ENCODE measurements around the gene SELENOI.

SELENOI gene

GRCh38 chr2:26410764-26411243 lies 64.9 kb downstream of the SELENOI start:
- DNase-seq (ENCODE audit: low read depth in 2 of 2): no peak

DNA sequence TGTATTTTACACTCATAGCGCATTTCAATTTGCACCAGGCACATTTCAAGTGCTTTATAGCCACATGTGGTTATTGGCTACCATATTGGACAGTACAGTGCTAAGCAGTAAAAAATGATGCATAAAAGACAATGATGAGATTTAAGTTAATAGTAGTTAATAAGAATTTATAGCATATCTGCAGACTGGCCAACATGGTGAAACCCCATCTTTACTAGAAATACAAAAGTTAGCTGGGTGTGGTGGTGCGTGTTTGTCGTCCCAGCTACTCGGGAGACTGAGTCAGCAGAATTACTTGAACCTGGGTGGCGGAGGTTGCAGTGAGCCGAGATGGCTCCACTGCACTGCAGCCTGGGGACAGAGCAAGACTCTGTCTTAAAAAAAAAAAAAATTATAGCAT lies 65.5 kb downstream of the SELENOI start:
- DNase-seq (ENCODE audit: low read depth in 2 of 2): no peak

GRCh38 chr2:26412091-26412673 lies 66.2 kb downstream of the SELENOI start:
- no peak for DNase-seq (ENCODE audit: low read depth in 2 of 2)

DNA sequence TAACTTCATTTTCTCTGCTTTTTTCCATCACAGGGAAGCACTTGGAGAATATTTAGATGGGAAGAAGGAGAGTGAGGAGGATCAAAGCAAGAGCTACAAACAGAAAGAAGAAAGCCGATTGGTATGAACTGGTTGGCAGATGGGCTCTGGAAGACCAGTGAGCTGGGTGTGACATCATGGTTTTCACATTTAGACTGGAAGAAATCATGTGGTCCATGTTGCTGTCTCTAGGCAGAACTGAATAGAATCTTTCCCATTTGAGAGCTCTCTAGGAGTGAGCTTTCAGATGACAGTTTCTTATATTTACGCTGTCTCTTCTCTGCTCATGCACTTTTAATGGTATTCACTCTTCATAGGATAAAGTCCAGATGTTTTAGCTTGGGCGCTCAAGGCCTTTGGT lies 68.4 kb downstream of the SELENOI start:
- DNase-seq (ENCODE audit: low read depth in 2 of 2): no peak

- no peak for DNase-seq (ENCODE audit: low read depth in 2 of 2)
These were observed 76.0 kb downstream of the SELENOI start for GRCh38 chr2:26421961-26422360.

- DNase-seq (ENCODE audit: low read depth in 2 of 2): no peak
These were observed 77.1 kb downstream of the SELENOI start for GRCh38 chr2:26422947-26423629.

- DNase-seq (ENCODE audit: low read depth in 2 of 2): no peak
These were observed 77.8 kb downstream of the SELENOI start for GRCh38 chr2:26423750-26424149.

- no peak for DNase-seq (ENCODE audit: low read depth in 2 of 2)
These were observed 78.3 kb downstream of the SELENOI start for GRCh38 chr2:26424221-26424620.

GRCh38 chr2:26428846-26429245 lies 82.9 kb downstream of the SELENOI start:
- DNase-seq (ENCODE audit: low read depth in 2 of 2): no peak

DNA sequence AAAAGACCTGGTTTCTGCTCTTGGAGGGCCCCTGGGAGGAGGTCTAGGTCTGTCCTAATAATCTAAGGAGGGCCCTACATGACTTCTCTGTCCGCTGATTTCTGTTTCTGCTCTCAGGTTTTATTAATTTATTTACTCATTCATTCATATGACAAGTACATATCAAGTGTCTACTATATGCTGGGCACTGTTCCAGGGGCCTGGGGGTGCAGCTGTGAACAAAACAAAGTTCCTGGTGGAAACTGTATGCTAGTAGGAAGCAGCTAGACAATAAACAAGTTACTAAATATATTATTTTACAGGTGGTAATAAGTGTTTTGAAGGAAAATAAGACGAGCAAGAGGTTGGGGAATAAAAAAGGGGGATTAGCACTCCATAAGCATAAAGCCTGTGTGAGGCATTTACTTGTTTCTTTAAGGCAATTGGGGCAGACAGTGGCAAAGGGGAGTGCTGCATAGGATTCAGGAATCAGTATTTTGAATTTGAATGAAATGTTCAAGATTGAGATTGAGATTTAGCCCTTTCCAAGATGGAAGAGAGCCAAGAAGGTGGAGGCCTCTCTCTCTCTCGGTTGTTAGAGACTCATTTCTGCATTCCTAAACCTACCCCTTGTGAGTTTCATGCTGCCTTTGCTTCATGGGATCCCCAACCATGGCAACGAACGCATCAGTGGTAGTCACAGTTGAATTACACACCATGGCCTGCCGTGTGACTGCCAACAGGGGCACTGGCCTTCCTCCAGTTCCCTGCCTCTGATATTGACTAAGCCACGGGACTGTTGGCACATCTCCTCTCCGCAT lies 84.0 kb downstream of the SELENOI start:
- DNase-seq (ENCODE audit: low read depth in 2 of 2): no peak

DNA sequence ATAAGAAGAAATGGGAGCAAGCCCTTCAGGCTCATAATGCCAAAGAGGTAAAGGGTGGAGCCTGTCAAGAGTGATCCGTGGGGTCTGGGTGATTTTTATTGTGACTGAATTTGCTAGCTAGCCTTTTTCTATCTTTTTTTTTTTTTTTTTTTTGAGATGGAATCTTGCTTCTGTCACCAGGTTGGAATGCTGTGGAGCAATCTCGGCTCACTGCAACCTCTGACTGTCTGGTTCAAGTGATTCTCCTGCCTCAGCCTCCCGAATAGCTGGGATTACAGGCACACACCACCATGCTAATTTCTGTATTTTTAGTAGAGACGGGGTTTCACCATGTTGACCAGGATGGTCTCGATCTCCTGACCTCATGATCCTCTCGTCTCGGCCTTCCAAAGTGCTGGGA lies 84.9 kb downstream of the SELENOI start:
- no peak for DNase-seq (ENCODE audit: low read depth in 2 of 2)

DNA sequence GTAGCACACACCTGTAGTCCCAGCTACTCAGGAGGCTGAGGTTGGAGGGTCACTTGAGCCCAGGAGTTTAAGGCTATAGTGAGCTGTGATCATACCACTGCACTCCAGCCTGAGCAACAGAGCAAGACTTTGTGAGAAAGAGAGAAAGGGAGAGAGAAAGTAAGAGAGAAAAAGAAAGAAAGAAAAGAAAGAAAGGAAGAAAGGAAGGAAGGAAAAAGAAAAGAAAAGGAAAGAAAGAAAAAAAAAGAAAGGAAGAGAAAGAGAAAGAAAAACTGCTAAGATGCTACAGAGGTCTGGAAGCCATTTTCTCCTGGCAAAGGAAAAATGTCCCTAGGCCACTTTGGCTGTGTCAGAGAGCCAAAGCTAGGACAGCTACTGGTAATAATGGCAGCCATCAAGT lies 86.4 kb downstream of the SELENOI start:
- no peak for DNase-seq (ENCODE audit: low read depth in 2 of 2)

DNA sequence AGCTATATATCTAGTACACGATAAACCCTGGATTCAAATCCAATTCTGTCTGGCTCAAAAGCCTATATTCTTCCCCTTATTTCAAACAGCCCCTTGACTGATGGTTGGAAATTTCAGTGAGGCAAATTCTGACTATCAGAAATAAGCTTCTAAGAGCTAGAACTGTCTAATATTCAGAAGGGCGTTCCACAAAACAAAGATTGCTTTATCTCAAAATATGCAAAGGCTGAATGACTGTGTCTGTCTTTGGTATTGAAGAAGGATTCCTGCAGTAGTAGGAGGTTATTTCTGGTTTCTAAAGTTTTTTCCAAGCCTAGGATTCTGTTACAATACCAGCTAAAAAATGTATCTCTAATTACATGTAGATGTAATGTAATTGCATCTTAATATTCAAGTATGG lies 86.9 kb downstream of the SELENOI start:
- no peak for DNase-seq (ENCODE audit: low read depth in 2 of 2)

GRCh38 chr2:26435106-26435505 lies 89.2 kb downstream of the SELENOI start:
- DNase-seq (ENCODE audit: low read depth in 2 of 2): no peak

DNA sequence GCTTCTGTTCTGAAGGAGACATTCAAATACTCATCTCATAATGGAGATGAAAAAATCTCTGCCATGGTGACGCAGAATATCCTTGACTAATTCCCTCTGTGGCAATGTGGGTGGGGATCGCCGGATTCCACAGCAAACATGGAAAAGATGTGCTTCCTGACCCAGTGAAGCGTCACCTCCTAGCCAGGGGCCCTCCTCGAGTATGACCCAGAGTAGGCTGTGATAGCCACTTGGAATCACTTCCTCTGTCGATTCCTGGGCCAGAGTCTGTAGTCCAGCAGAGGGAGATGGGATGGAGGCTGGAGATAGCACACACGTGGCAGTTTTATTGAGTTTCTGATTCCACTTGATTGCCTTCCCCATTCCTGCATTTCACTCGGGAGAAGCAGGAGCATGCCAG lies 92.6 kb downstream of the SELENOI start:
- no peak for DNase-seq (ENCODE audit: low read depth in 2 of 2)

DNA sequence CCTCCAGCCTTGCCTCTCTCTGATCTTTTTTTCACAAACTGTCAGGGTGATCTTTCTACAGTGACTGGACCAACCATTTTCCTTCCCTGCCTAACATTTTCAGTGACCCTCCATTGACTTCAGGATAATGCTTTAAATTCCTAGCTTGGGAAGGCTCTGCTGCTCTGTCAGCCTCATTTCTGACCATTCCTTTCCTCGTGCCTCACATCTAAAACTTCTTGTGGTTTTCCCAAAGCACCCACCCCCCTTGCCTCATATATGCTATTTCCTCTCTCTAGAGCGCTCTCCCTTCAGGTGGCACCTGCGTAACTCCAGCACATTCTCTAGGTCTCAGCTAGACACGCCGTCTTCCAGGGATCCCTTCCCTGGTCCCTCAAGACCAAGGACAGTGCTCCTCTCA lies 93.0 kb downstream of the SELENOI start:
- DNase-seq (ENCODE audit: low read depth in 2 of 2): no peak

GRCh38 chr2:26442301-26442700 lies 96.4 kb downstream of the SELENOI start:
- DNase-seq (ENCODE audit: low read depth in 2 of 2): no peak

GRCh38 chr2:26442707-26443106 lies 96.8 kb downstream of the SELENOI start:
- DNase-seq (ENCODE audit: low read depth in 2 of 2): no peak

- DNase-seq (ENCODE audit: low read depth in 2 of 2): no peak
These were observed 98.3 kb downstream of the SELENOI start for GRCh38 chr2:26444236-26444635.

All from stimulated activated CD4-positive, alpha-beta T cell treated with anti-CD3 and anti-CD28 coated beads, Interleukin-1b, Interleukin-23, amount 100 ng/mL, for 4 hours (primary cell).